Stimulated activated CD4-positive, alpha-beta T cell treated with anti-CD3 and anti-CD28 coated beads, Interleukin-1b, Interleukin-23, amount 100 ng/mL, for 48 hours (primary cell): Measurements from ENCODE around the gene KCNA2.

Experiments used
- DNase-seq: peaks from one replicate; pipeline ENCODE4 v3.0.0-alpha.2; 2020

Gene KCNA2

DNA sequence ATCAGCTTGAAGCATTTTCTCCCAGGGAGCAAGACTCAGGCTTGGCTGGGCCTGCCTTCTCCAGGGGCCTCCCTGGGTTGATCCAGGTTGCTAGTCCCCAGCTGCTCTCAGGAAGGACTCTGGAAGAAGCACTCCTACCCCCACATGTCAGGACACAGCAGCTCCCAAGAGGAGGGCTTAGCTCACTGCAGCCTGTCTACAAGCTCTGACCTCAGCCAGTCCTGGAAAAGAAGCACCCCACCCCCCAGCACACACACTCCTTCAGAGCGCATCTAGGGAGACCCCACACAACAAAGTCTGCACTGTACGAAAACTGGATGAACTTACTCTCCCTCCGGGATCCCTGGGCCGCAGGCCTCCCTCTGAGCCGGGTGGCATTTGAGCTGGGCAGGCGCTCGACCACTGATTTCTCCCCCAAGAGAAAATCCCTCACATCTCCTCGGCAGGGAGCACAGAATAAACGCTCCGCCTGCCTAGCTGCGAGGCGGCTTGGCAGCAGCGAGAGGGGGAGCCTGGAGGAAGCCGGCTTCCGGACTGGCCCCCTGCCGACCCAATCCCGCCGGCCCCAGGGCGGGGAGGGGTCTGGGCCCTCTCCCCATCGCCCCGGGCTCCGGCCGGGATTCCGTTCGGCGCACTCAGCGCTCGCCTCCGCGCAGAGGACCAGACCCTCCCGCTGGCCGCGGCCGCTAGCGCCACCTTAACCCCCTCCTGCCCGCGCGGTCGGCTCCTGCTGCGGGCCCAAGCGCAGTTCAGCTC, at the start of gene KCNA2:
Gene KCNA2, minus strand, starts transcription at position 458 of the 756 bp plus-strand sequence. CDS start 1,576 bp downstream, outside the sequence.
- DNase-seq = no peak

GRCh38 chr1:110650609-110651008, 44.5 kb upstream of the KCNA2 start:
- DNase-seq = no peak

- DNase-seq = no peak
These were observed 42.3 kb upstream of the KCNA2 start for GRCh38 chr1:110648417-110648816.

DNA sequence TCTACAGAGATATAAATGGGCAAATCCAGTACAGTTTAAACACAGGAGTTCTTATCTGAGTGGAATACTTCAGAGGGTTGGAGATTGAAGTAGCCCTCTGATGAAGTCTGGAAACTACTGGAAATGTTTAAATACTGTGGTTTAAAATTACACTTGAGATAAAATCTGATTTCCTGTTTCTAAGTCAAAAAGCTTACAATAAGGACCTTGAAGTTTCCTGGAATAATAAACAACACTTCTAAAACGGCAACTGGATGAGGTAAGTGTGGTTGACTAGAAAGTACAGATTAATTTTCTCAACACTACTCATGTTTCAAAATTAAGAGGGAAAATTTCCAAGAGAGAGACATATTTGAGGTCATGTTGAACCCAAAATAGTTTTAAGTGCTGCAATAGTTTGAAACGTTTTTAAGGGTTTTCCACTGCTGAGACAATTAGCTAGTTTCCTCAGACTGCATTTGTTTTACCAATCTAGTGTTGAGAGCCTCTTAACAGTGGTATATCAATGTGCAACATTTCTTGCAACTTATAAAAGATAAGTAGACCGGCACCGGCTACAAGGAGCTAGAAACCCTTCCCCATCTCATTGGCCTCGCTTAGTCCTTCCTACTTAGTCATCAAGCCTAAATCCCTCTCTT, 41.2 kb upstream of the KCNA2 start:
- no peak for DNase-seq

DNA sequence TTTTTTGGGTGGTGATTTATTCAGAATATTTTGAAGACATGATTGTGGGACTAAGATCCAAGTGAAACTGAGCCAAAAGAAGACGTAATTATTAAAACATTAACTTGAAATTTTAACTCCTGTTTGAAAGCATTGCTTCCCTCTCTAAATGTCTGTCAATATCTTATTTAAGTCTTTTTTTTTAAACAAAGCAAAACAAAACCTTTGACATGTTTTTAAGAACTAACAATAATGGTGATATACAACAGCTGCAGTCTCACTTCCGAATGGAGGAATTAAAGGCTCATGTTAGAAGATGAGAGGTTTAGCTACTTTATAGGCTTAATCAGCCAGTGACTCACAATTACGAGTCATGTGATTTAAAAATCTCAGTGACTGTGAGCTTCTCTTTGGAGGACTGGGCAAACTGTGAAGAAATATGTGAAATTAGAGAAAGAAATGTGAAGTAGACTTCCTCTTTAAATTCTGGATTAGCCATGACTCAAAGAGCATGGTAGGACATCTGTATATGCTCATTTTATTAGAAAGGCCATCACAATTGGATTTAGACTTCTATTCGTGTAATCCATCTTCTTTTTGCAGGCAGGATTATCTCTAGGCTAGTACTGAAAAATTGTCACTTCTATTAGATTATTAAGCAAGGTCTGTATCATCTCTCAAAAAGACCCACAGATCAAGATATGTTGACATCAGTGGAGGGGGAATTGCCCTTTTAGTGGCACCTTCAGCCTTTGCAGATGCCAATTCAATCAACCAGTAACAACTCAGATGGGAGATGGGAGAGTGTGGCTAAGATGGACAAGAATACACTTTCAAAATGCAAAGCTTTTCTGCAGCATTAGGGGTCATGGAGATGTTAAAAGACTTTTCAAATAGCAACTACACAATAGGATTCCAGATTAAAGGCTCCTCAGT, 39.9 kb upstream of the KCNA2 start:
- DNase-seq = no peak

DNA sequence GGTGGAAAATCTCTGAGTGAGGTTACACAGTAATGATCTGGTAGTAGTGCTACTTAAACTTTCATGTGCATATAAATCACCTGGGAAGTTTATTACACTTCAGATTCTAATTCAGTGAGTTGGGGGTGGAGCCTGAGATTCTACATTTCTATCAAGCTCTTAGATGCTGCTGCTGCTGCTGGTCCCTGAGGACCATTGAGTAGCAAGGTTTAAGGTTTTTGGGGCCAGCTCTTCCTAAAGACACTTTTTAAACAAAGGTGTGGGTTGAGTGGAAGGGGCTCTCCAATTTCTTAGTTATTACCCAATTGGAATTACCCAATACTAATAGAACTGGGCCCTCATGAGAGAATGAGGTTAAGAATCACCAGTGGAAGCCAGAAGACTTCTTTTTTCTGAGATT, 39.1 kb upstream of the KCNA2 start:
- no peak for DNase-seq

- DNase-seq = no peak
These were observed 37.8 kb upstream of the KCNA2 start for GRCh38 chr1:110643879-110644472.

DNA sequence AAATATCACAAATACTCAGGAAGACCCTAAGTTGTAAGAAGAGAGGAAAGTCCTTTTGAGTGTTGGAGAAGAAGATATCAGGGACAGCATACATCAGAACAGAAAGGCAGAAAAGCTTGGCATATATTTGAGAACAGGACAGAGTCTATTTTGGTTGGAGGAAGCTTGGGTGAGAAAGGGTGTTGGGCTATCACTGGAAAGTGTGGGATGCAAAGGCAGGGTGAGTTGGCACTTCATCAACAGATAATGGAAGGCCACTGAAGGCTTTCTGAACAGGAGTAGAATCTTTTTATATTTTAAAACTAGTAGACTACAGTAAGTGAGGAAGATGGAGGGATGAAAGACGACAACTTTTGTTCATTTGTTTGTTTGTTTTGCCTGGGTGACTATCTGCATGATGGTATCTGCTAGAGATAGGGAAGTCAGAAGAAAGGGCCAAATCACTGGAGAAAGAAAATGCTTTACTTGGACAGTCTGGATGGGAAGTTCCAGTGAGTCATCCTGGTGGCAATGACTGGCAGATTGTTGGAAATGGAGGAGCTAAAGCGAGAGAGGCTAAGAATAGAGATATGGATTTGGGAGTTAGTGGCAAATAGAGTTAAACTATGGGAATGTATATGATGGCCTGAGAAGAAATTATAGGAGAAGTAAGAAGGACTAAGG, 33.7 kb upstream of the KCNA2 start:
- DNase-seq = no peak

GRCh38 chr1:110638556-110638955, 32.4 kb upstream of the KCNA2 start:
- no peak for DNase-seq

DNA sequence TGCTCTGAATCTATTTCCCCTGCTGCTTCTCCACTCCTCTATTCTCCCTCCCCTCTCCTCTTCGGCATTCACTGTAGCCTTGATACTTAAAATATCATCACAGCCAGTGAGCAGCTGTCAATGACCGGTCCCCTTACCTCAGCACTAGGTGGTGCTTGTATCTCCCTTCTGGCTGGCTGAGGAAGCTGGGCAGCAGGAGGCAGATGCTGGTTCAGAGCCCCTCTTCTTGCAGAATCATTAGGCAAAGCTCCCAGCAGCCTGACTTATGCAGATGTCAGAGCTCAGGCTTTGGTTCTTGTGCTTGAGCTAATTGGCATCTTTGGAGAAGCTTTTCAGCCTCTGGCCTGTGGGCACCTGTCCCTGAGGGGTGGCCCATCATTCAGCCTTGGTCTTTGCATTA, 31.9 kb upstream of the KCNA2 start:
- DNase-seq = no peak

DNA sequence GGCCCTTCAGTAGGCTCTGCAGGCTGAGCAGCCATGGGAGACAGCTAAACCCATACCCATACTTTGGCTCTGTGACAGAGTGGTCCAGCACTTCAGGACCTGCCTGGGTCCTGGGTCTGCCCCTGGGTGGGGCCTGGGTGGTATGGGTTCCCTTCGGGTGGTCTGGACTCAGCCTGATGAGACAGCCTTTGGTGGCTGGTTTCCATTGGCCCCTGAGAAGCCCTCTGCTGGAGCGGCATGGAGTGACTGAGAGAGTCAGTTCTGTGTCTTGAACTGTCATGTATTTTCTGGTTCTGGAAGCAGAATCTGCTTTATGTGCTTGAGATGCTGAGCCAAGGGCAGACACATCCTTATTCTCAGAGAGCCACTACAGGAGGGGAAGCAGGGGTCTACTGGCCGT, 31.3 kb upstream of the KCNA2 start:
- no peak for DNase-seq

- peak; percentile 31 for DNase-seq
These were observed 30.2 kb upstream of the KCNA2 start for GRCh38 chr1:110636149-110636935.

DNA sequence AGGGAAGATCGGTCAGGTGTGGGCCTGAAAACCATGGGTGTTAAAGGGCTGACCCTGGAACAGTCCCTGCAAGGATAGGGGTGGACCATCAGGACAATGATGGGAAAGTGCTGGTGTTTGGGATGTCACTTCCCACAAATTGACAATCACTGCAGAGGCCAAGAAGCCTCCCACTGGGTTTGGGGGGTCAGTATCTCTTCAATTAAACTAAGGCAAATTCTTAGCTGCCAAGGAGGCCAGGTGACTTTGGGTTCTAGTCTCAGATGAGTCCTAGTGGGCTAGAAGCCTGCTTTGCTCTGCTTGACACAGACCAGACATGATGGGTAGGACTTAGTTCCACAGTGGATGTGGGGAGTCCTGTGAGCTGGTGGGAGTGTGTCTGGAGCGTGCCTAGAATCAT, 29.3 kb upstream of the KCNA2 start:
- no peak for DNase-seq

DNA sequence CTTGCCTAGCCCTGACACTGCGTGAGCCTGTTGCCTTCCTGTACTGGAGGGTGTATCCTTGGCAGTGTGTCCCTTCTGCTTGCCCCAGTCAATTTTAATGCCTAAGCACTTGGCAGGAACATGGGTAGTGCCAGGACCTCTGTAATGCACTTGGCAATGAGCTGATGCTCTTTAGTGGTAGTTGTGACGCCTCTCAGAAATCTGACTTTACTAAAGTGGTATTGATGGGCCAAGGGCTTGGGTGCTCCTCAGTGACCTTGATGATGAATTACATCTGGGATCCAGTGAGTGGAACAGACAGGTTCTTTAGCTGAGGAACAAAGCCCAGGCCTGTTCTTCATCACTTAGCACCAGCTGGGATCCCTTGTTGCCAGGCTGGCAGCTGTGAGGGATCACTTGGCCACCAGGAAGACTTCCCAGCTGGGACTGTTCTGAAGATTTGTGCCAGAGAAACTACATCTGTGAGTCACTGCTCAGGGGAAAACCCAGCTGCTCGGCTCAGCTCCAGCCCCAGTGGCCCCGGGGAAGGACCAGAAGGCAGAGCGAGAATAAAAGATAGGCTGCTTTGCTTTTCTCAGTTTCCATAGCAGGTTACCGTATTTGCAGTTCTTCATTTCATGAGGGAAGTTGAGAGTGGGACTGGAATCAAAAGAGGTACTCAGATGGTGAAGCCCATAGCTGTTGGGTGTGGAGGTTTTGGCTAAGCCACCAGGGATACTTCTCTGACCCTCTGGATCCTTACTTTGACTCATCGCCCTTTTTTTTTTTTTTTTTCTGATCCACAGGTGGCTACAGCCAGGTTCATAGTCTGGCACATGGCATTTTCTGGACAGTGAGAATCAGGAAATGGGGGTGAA, 28.5 kb upstream of the KCNA2 start:
- DNase-seq = peak; percentile 83

DNA sequence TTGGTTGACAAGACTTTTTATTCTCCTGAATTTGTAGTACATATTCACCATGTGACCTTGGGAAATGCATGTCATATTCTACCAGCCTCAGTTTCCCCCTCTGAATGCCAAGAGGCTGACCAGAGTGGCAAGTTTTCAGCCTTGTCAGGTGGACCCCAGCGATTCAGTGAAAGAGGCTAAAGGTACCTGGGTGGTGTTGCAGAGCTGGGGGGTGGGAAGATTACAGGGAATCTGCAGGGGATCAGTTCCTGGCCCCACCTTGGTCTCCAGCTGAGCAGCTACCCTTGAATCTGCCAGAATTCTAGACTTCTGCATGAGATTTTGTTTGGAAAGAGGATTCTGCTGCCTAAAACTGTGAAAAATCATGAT, 27.9 kb upstream of the KCNA2 start:
- DNase-seq = no peak

DNA sequence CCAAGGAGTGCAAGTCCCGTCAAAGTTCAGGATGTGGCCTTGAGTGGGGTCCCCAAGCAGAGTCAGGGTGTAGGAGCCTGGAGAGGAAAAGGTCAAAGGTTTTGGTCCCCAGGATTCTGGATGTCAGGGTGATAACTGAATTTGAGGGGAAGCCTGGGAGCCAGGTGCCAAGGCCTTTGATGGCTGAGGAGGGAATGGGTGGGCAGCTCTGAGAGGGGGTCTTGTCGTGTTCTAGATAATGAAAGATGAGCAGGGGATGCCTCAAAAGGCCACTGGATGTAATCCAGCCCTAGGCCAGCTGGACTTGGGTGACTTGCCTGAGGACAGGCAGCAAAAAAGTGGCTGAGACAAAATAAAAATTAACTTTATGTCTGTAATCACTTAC, 27.5 kb upstream of the KCNA2 start:
- no peak for DNase-seq

DNA sequence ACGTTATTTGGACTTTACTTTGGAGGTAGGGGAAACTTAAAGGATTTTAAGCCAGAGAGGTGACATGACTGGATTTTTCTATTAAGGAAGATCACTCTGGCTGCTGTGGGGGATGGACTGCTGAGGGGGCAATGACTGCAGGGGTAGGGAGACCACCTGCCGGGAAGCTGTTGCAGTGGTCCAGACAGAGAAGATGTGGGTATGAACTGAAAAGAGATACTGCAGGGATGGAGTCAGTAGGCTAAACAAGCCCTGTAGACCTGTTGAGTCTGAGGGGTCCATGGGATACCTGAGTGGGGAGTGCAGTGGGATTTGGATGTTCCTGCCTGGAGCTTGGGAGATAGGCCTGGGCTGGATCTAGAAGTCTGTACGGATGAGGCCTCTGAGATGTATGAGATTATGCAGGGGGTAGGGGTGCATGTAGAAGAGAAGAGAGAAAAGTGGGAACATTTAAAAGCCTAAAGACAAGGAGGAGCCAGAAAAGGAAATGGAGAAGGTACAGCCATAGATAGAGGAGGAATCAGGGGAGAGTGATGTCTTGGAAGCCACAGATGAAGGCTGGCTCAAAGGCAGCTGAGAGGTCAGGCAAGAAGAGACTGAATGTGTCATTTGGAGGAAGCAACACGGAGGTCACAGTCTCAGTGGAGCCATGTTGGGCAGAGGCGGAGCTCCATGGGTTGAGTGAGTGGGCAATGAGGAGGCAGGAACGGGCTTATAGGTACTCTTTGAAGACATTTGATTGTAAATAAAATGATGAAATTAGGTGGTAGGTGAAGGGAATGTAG, 25.9 kb upstream of the KCNA2 start:
- no peak for DNase-seq

- peak; percentile 85 for DNase-seq
These were observed 24.9 kb upstream of the KCNA2 start for GRCh38 chr1:110630839-110631663.
